Stimulated activated CD4-positive, alpha-beta T cell treated with anti-CD3 and anti-CD28 coated beads, Interleukin-2, amount 100 ng/mL, for 24 hours (primary cell): ENCODE measurements around the gene ERCC6L2.
A peak's percentile ranks its signal among the peaks of the same experiment; 100 is the strongest.

Experiments used
- DNase-seq, 2 donors: peaks; one replicate each; pipeline ENCODE4 v3.0.0-alpha.2; 2020

The ERCC6L2 gene

DNA sequence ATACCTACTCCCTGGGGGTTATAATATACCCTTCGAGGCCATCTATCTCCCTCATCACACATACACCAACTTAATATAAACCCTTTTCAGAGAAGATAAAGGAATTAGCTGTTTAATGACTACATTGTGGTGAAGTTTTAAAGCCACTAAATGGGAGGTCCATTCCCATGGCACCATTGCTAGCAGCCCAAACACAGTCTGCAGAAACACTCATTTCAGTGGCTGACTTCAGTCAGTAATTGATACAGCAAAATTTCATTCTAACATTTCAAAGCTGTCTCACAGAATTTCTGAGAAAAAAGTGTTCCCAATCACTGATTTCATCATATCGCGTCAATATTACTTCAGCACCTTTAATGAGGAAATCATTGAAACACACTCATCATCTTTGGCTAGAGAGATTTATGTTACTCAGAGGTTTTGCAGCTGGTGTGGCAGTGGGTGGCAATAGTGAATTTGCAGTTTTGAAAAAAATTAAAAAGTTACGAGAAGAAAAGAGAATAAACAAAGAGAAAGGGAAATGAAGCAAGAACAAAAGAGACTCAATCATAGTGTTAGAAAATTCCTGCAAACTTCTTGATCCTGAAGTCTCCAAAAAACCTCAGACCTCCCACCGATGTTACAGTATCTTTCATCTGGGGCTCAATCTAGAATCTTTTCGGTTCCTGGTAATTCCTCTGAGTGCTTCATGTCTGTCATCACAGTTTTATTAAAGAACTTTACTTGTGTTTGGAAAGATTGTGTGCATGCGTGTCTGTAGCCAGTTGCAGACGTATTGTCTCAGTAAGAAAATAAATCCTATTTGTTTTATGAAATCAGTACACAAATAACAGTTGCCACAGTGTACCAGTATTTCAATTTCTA lies 105.0 kb downstream of the ERCC6L2 start:
- DNase-seq: no peak

DNA sequence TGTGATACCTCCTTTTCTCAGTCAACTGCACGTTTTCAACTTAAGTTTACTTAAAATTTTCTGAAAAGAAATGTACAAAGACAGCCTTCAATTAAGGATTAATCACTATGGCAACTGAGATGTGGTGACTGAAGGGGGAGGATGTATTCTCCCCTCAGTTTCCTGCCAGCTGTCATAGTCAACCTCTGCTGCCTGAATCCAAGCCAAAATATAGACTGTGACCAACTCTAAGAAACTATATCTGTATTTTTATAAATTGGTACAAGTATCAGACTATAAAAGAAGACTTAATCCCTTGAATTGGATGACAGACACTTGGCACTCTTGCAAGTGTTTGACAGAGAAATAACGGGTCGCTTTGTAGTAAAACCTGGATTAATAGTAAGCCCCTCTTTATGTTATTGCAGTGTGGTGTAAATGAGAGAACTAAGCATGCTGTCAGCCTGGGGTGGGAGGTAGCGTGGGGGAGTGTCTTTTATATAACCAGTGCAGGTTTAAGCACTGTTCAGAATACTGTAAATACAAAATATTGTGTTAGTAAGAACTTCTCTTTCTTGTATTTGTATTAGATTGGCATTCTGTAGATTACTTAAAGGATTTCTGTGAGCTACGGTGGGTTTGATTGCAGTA lies 106.4 kb downstream of the ERCC6L2 start:
- DNase-seq: no peak

DNA sequence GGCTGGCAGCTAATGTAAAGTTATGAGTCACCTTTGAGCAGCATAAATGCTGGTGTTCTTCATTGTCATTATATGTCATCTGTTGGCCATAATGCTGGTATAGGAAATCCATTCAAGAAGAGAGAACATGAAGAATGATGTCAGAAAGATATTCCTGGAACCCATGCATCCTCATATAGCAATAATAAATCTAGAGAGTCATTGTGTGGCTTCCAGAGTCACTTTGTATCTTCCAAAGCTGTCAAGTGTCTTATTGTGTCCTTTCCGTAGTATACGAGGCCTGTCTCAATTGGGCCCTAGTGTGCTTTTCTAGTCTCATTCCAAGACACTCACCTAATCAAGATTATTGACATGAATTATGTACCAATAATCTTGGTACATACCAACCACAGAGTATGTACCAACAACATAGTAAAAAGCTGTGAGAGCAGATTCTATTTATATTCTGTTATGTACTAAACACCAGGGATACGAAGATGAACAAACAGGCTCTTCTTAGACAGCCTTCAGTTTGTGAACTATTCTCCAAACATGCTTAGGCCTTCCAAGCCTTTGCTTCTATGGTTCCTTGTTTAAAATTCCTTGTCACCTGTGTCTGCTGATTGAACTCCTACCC lies 110.1 kb downstream of the ERCC6L2 start:
- no peak for DNase-seq

GRCh38 chr9:95989297-95989696 lies 113.8 kb downstream of the ERCC6L2 start:
- no peak for DNase-seq

- DNase-seq: no peak
Observed at GRCh38 chr9:95991326-95991725, 115.8 kb downstream of the ERCC6L2 start.

- no peak for DNase-seq
Observed at GRCh38 chr9:95992536-95992935, 117.0 kb downstream of the ERCC6L2 start.

- peak in 1 of 2 donors; percentile 15 for DNase-seq
Observed at GRCh38 chr9:95993337-95993736, 117.8 kb downstream of the ERCC6L2 start.

GRCh38 chr9:95999390-95999789 lies 123.9 kb downstream of the ERCC6L2 start:
- DNase-seq: no peak

- DNase-seq: no peak
Observed at GRCh38 chr9:96004379-96004778, 128.9 kb downstream of the ERCC6L2 start.

DNA sequence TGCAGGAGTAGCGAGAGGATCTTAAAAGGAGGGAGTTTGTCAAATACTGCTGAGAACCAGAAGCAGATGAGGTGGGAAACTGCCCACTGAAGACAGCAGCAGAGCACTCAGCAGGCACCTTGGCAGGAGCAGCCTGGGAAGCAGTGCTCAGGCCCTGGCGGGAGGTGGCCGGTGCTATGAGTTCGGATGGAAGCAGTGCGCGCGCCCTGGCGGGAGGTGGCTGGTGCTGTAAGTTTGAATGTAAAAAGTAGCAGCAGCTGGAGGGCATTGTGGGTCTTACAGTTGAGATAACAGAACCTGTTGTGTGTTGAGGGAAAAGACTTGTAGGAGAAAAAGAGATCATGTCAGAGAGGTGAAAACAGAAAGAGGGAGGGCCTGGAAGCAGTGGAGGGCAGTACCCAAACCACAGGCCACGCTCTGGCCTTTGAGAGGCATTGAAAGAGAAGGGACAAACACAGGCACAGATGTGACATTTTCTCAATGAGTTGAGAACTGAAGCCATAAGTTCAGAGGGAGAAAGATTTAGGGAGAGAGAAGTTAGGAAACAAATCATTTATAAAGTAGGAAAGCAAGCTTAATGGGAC lies 130.9 kb downstream of the ERCC6L2 start:
- DNase-seq: no peak

DNA sequence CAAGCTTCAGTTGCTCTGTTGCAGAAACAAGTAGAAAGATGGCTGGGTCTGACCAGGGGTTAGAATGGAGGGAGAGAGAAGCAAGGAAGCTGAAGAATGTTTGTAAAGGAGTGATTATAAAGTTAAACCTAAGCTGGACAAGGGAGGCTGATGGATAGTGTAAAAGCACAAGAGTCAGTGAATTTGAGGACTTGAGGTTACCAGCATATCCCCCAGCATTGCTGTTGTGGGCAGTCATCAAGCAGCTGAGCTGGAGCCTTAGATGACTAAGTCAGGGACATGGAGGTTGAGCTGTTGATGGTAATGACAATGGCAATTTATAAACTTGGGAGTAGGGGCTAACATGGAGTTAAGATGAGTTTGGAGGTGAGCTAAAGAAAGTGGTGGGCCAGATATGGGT lies 131.5 kb downstream of the ERCC6L2 start:
- no peak for DNase-seq

DNA sequence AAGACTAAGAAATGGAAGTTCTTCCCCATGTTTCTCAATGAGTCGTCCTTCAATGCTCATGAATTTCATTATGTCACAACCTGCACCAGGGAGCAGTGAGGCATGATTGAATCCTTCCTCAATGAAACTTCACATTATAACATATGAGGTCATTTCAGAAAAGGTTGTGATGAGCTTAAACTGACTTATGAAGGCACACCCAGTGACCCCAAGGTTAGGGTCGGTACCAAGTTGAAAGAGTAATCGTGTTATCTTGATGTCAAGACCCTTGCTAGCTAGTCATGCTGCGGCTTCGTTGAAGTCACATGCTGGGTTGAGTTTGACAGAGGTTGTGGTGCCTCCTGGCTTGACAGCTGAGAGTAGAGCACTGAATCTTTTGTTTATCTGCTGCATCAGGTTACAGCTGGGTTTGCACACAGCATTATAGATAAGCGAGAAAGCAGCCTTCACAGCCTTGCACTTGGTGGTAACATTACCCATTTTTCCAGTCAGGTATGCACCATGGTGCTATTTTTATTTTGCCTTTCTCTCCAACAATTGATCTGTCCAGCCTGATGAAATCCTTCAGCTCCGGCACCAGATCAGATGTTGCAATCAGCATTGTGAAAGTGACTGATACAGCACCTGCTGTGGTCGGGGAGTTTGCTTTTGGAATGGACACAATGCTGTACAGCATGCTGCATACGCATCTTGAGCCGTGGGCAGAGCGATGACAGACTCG lies 133.2 kb downstream of the ERCC6L2 start:
- DNase-seq: no peak

DNA sequence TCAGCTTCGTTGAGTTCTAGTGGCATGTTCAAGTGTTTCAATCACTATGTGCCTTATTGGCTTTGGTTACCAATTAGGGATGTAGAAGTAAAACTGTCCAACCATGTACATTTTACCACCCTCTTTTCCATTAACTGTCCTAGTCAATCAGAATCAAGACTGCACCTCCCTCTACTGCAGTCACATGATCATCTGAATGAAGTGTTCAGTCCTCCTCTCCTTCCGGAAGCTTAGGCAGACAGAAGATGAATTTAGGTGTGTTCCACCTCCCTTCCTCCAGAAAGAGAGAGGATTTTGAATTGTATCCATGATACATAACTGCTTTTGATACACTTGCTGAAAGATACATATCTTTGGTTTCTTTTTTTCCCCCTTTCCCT lies 133.7 kb downstream of the ERCC6L2 start:
- no peak for DNase-seq

DNA sequence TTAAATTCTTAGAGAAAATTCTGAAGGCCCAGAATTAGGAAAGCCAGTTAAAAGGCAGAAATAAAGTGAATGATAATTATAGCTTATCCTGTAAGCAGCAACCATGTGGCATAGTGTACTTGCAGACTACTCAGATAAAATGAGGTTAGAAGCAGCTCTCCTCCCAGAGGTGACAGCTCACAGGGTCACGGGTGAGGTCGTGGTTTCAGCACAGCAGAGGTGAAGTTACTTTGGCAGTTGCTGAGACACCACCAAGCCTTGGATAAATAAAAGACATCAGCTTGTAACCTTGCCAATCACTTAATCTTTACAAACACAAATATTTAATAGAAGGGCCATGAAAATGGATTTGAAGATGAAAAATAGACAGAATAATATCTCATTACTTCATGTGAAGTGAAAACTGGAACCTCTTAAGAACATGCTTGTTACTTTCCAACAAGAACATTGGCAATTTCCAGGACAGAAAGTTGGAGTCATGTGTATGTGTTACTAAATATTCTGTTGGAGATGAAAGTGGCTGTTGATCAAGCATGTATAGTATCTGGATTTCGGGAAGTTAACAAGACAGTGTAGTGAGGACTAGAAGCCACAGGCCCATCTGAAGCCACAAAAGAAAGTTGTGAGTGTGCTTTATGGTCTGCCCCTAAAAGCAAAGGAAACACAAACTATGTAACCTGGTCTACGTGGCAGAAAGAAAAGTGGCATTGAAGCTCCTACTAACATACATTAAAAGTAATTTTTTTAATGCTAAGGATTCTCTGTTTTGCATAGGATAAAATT lies 134.4 kb downstream of the ERCC6L2 start:
- DNase-seq: peak; percentile 40 to 54

DNA sequence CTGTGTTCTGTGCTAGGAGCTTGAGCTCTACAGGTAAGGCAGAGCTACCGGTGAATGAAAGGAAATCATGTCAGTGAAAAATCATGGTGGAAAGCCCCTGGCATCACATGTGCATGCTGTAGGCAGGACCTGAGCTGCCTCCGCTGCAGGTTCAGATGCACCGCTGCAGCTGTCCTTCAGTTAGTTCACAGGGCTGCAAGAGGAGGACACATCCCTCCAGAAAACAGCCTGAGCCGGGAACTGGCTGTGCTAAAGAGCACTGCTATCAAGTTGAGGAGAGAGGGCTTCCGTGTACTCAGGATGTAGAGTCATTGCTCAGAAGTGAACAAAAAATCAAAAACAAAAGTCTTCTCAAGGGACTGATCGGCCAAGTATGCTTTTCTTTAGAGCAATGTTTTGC lies 138.6 kb downstream of the ERCC6L2 start:
- DNase-seq: peak in 1 of 2 donors; percentile 30

DNA sequence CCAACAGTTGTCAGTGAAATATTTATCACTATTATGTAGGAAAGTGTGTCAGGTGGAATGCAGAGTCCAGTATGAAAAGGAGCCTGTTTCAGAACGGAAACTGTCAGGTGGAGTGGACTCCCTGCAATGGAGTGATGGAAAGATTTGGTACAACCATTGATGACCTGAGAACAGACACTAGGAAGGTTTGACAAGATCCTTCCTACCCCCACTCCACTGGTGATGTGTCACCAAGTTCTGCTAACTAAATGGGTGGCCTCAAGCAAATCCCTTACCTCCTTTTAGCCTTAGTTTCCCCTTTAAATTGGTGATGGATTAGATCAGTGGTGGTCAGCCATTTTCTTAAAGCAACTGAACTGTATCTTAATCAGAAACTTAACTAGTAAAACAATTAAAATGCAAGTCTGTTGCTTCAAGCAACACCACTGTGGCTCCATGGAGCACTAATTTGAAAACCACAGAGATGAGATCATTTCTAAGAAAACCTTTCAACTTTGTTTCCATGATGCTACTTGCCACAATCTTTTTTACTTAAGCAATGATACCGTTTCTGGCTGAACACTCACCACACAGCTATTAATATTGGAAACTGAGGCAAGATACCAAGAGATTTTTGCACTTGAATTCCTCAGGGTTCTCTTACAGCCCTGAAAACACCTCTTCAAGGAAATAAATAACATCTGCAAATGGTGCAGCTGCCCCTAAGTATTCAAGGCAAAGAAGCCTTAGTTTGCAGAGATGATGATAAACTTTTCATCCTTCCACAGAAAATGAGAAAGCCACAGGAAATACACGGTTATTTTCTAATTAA lies 140.6 kb downstream of the ERCC6L2 start:
- peak; percentile 38 to 49 for DNase-seq
